Medulla oblongata (tissue), 1 donor: Measurements from ENCODE around the gene DNAH5.

Source experiments
- DNase-seq: peaks from one replicate; pipeline ENCODE4 v3.0.0-alpha.2; 2015; ENCODE audit errors: extremely low spot score

Gene DNAH5

GRCh38 chr5:13934921-13935320, 9.6 kb downstream of the DNAH5 start:
- no peak for DNase-seq

- no peak for DNase-seq
These were observed 10.4 kb downstream of the DNAH5 start for GRCh38 chr5:13934125-13934524.

- no peak for DNase-seq
These were observed 11.9 kb downstream of the DNAH5 start for GRCh38 chr5:13932561-13932960.

GRCh38 chr5:13932011-13932410, 12.5 kb downstream of the DNAH5 start:
- no peak for DNase-seq

- peak; percentile 38 for DNase-seq
These were observed 13.8 kb downstream of the DNAH5 start for GRCh38 chr5:13930541-13931171.

GRCh38 chr5:13926731-13927130, 17.8 kb downstream of the DNAH5 start:
- DNase-seq = no peak

- DNase-seq = no peak
These were observed 22.9 kb downstream of the DNAH5 start for GRCh38 chr5:13921578-13921977.

- DNase-seq = no peak
These were observed 24.7 kb downstream of the DNAH5 start for GRCh38 chr5:13919786-13920185.

GRCh38 chr5:13919087-13919486, 25.4 kb downstream of the DNAH5 start:
- no peak for DNase-seq

- DNase-seq = no peak
These were observed 27.4 kb downstream of the DNAH5 start for GRCh38 chr5:13917061-13917460.

- no peak for DNase-seq
These were observed 30.5 kb downstream of the DNAH5 start for GRCh38 chr5:13913962-13914361.

GRCh38 chr5:13910637-13911288, 33.7 kb downstream of the DNAH5 start:
- no peak for DNase-seq

GRCh38 chr5:13910201-13910600, 34.3 kb downstream of the DNAH5 start:
- no peak for DNase-seq

- no peak for DNase-seq
These were observed 35.2 kb downstream of the DNAH5 start for GRCh38 chr5:13909271-13909670.

- DNase-seq = no peak
These were observed 45.9 kb downstream of the DNAH5 start for GRCh38 chr5:13898569-13898968.

GRCh38 chr5:13878357-13878756, 66.1 kb downstream of the DNAH5 start:
- DNase-seq = no peak

- DNase-seq = no peak
These were observed 77.7 kb downstream of the DNAH5 start for GRCh38 chr5:13866792-13867191.

- no peak for DNase-seq
These were observed 79.2 kb downstream of the DNAH5 start for GRCh38 chr5:13865312-13865711.

GRCh38 chr5:13860146-13860545, 84.3 kb downstream of the DNAH5 start:
- no peak for DNase-seq

GRCh38 chr5:13859270-13860065, 85.0 kb downstream of the DNAH5 start:
- no peak for DNase-seq

GRCh38 chr5:13843175-13843846, 101.2 kb downstream of the DNAH5 start:
- no peak for DNase-seq

- DNase-seq = no peak
These were observed 111.0 kb downstream of the DNAH5 start for GRCh38 chr5:13833440-13833839.
